Uterus (tissue), 2 donors: ENCODE results near the gene UBE2O.

Experiments
- POLR2A ChIP-seq, 2 donors: fragments of 450-650 bp; IDR thresholded peaks; one replicate each; pipeline ENCODE4 v1.6.1; 2016; ENCODE audit warnings: antibody characterized with exemption in 2 of 2, mild to moderate bottlenecking in 1 of 2, moderate library complexity in 1 of 2
- TF ChIP-seq, protein P1 (sequence below), 4 experiments: fragments of 200-600 bp in 2 of 4; fragments of 450-650 bp in 2 of 4; sonication (generic) in 2 of 4; IDR thresholded peaks; one replicate each; pipeline ENCODE4 v1.5.1; 2016 to 2019; ENCODE audit warnings: antibody characterized with exemption in 4 of 4, mild to moderate bottlenecking in 2 of 4, moderate library complexity in 1 of 4

DNA sequence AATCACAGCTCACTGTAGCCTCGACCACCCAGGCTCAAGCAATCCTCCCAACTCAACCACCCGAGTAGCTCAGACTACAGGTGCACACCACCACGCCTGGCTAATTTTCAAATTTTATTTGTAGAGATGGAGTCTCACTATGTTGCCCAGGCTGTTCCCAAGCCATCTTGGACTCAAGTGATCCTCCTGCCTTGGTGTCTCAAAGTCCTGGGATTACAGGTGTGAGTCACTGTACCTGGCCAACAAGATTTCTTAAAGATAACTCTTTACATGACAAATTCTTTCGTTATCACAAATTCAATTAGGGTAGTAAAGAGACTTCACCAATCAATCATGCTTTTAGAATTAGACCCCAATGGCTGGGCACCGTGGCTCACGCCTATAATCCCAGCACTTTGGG is 111.7 kb downstream of the UBE2O start:
- TF ChIP-seq, protein P1, sequence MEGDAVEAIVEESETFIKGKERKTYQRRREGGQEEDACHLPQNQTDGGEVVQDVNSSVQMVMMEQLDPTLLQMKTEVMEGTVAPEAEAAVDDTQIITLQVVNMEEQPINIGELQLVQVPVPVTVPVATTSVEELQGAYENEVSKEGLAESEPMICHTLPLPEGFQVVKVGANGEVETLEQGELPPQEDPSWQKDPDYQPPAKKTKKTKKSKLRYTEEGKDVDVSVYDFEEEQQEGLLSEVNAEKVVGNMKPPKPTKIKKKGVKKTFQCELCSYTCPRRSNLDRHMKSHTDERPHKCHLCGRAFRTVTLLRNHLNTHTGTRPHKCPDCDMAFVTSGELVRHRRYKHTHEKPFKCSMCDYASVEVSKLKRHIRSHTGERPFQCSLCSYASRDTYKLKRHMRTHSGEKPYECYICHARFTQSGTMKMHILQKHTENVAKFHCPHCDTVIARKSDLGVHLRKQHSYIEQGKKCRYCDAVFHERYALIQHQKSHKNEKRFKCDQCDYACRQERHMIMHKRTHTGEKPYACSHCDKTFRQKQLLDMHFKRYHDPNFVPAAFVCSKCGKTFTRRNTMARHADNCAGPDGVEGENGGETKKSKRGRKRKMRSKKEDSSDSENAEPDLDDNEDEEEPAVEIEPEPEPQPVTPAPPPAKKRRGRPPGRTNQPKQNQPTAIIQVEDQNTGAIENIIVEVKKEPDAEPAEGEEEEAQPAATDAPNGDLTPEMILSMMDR (IDR thresholded peaks at IDR 0.05): no peak
- TF ChIP-seq POLR2A (IDR thresholded peaks at IDR 0.05): no peak
